GM21786 (cell line): Measurements from ENCODE around the gene SIX4.

Experiments
- ATAC-seq: cut with Tn5 transposase; IDR thresholded peaks from one replicate; pipeline ENCODE4 v1.9.1; 2021; ENCODE audit not compliant: unreplicated experiment

SIX4 gene

DNA sequence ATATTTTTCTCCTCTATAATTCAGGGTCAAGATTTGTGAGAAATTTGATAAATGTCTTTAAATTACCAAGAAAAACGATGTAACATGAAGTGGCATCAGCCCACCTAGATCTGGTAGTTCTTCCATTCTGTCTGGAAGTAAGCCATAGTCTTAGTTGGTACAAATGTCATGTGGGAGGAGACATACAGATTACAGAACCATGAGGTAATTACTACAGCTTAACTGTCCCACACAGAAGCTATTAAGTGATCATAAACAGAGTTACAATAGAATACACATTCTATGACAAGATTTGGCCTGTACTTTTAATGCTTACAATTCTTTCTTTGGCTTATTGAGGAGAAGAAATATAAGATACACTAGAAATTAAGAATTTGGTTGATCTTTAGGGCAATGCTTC, 61.2 kb downstream of the SIX4 start:
- ATAC-seq, result no peak

- no peak for ATAC-seq
Measured at GRCh38 chr14:60661721-60662120, 62.4 kb downstream of the SIX4 start.
